ENCODE data around the gene SV2B. TPM values are rescaled to one million over a fixed set of nuclear protein-coding genes. Genes with fewer than 3 reads are reported as not detected.

Gene SV2B
- total and polyA plus RNA-seq, 2 donors = 1.7 to 3.2 TPM

GRCh38 chr15:91270747-91271146 lies 170.7 kb downstream of the SV2B start:
- no peaks in the 10 kb centered on the region for H3K9me3 ChIP-seq (ENCODE audit: control insufficient read depth in 2 of 2, insufficient read depth in 1 of 2, low read length in 1 of 2)
- no peak for DNase-seq (ENCODE audit: low read depth in 6 of 9, low spot score in 9 of 9)
- H3K4me3 ChIP-seq (ENCODE audit: low read length in 2 of 2) = no peak overlapping the region
- no peaks in the 10 kb centered on the region for H3K4me1 ChIP-seq (ENCODE audit: control insufficient read depth in 2 of 2, insufficient read depth in 2 of 2, low read length in 2 of 2)
- 79% methylated on average over 15 of the region's 15 CpGs for WGBS
- H3K27me3 ChIP-seq (ENCODE audit: control insufficient read depth in 2 of 2, insufficient read depth in 1 of 2, low read length in 1 of 2) = peaks cover 0 to 3% of the 10 kb centered on the region in 2 donors
- H3K36me3 ChIP-seq (ENCODE audit: control insufficient read depth in 2 of 2, insufficient read depth in 2 of 2, low read length in 1 of 2) = no peaks in the 10 kb centered on the region
- H3K27ac ChIP-seq (ENCODE audit: low read depth in 1 of 2, low read length in 1 of 2) = no peak overlapping the region

GRCh38 chr15:91271565-91272153 lies 171.6 kb downstream of the SV2B start:
- peaks cover 0 to 3% of the 10 kb centered on the region in 2 donors for H3K27me3 ChIP-seq (ENCODE audit: control insufficient read depth in 2 of 2, insufficient read depth in 1 of 2, low read length in 1 of 2)
- 6% methylated on average over 8 of the region's 8 CpGs for WGBS
- no peaks in the 10 kb centered on the region for H3K9me3 ChIP-seq (ENCODE audit: control insufficient read depth in 2 of 2, insufficient read depth in 1 of 2, low read length in 1 of 2)
- peak; percentile 24 to 86 (median 69) for DNase-seq (ENCODE audit: low read depth in 6 of 9, low spot score in 9 of 9)
- H3K4me1 ChIP-seq (ENCODE audit: control insufficient read depth in 2 of 2, insufficient read depth in 2 of 2, low read length in 2 of 2) = no peaks in the 10 kb centered on the region
- no peaks in the 10 kb centered on the region for H3K36me3 ChIP-seq (ENCODE audit: control insufficient read depth in 2 of 2, insufficient read depth in 2 of 2, low read length in 1 of 2)
- H3K4me3 ChIP-seq (ENCODE audit: low read length in 2 of 2) = no peak overlapping the region
- H3K27ac ChIP-seq (ENCODE audit: low read depth in 1 of 2, low read length in 1 of 2) = no peak overlapping the region

GRCh38 chr15:91275844-91276243 lies 175.8 kb downstream of the SV2B start:
- Histone ChIP-seq H3K27me3 (ENCODE audit: control insufficient read depth in 2 of 2, insufficient read depth in 1 of 2, low read length in 1 of 2) (peaks cover 0 to 3% of the 10 kb centered on the region in 2 donors), H3K4me3 (ENCODE audit: low read length in 2 of 2) (no peak overlapping the region), H3K4me1 (ENCODE audit: control insufficient read depth in 2 of 2, insufficient read depth in 2 of 2, low read length in 2 of 2) (no peaks in the 10 kb centered on the region), H3K36me3 (ENCODE audit: control insufficient read depth in 2 of 2, insufficient read depth in 2 of 2, low read length in 1 of 2) (no peaks in the 10 kb centered on the region), H3K27ac (ENCODE audit: low read depth in 1 of 2, low read length in 1 of 2) (no peak overlapping the region), H3K9me3 (ENCODE audit: control insufficient read depth in 2 of 2, insufficient read depth in 1 of 2, low read length in 1 of 2) (no peaks in the 10 kb centered on the region)
- no peak for DNase-seq (ENCODE audit: low read depth in 6 of 9, low spot score in 9 of 9)
- 97% methylated on average over 1 of the region's 1 CpG for WGBS

GRCh38 chr15:91278951-91279350 lies 178.9 kb downstream of the SV2B start:
- Histone ChIP-seq H3K9me3 (ENCODE audit: control insufficient read depth in 2 of 2, insufficient read depth in 1 of 2, low read length in 1 of 2) (no peaks in the 10 kb centered on the region), H3K27ac (ENCODE audit: low read depth in 1 of 2, low read length in 1 of 2) (no peak overlapping the region), H3K4me3 (ENCODE audit: low read length in 2 of 2) (no peak overlapping the region), H3K27me3 (ENCODE audit: control insufficient read depth in 2 of 2, insufficient read depth in 1 of 2, low read length in 1 of 2) (no peaks in the 10 kb centered on the region), H3K36me3 (ENCODE audit: control insufficient read depth in 2 of 2, insufficient read depth in 2 of 2, low read length in 1 of 2) (no peaks in the 10 kb centered on the region), H3K4me1 (ENCODE audit: control insufficient read depth in 2 of 2, insufficient read depth in 2 of 2, low read length in 2 of 2) (no peaks in the 10 kb centered on the region)
- no peak for DNase-seq (ENCODE audit: low read depth in 6 of 9, low spot score in 9 of 9)
- WGBS = 98% methylated on average over 2 of the region's 2 CpGs

GRCh38 chr15:91279486-91279885 lies 179.4 kb downstream of the SV2B start:
- Histone ChIP-seq H3K9me3 (ENCODE audit: control insufficient read depth in 2 of 2, insufficient read depth in 1 of 2, low read length in 1 of 2) (no peaks in the 10 kb centered on the region), H3K27me3 (ENCODE audit: control insufficient read depth in 2 of 2, insufficient read depth in 1 of 2, low read length in 1 of 2) (no peaks in the 10 kb centered on the region), H3K27ac (ENCODE audit: low read depth in 1 of 2, low read length in 1 of 2) (no peak overlapping the region), H3K36me3 (ENCODE audit: control insufficient read depth in 2 of 2, insufficient read depth in 2 of 2, low read length in 1 of 2) (no peaks in the 10 kb centered on the region), H3K4me3 (ENCODE audit: low read length in 2 of 2) (no peak overlapping the region), H3K4me1 (ENCODE audit: control insufficient read depth in 2 of 2, insufficient read depth in 2 of 2, low read length in 2 of 2) (no peaks in the 10 kb centered on the region)
- DNase-seq (ENCODE audit: low read depth in 6 of 9, low spot score in 9 of 9) = no peak
- WGBS = 95% methylated on average over 4 of the region's 4 CpGs

- Histone ChIP-seq H3K27me3 (ENCODE audit: control insufficient read depth in 2 of 2, insufficient read depth in 1 of 2, low read length in 1 of 2) (no peaks in the 10 kb centered on the region), H3K4me1 (ENCODE audit: control insufficient read depth in 2 of 2, insufficient read depth in 2 of 2, low read length in 2 of 2) (no peaks in the 10 kb centered on the region), H3K36me3 (ENCODE audit: control insufficient read depth in 2 of 2, insufficient read depth in 2 of 2, low read length in 1 of 2) (no peaks in the 10 kb centered on the region), H3K27ac (ENCODE audit: low read depth in 1 of 2, low read length in 1 of 2) (no peak overlapping the region), H3K4me3 (ENCODE audit: low read length in 2 of 2) (no peak overlapping the region), H3K9me3 (ENCODE audit: control insufficient read depth in 2 of 2, insufficient read depth in 1 of 2, low read length in 1 of 2) (no peaks in the 10 kb centered on the region)
- WGBS = 94% methylated on average over 4 of the region's 4 CpGs
- DNase-seq (ENCODE audit: low read depth in 6 of 9, low spot score in 9 of 9) = no peak
Observed at GRCh38 chr15:91281947-91282346, 181.9 kb downstream of the SV2B start.

- H3K36me3 ChIP-seq (ENCODE audit: control insufficient read depth in 2 of 2, insufficient read depth in 2 of 2, low read length in 1 of 2) = no peaks in the 10 kb centered on the region
- DNase-seq (ENCODE audit: low read depth in 6 of 9, low spot score in 9 of 9) = no peak
- no peaks in the 10 kb centered on the region for H3K9me3 ChIP-seq (ENCODE audit: control insufficient read depth in 2 of 2, insufficient read depth in 1 of 2, low read length in 1 of 2)
- no peaks in the 10 kb centered on the region for H3K27me3 ChIP-seq (ENCODE audit: control insufficient read depth in 2 of 2, insufficient read depth in 1 of 2, low read length in 1 of 2)
- no peaks in the 10 kb centered on the region for H3K4me1 ChIP-seq (ENCODE audit: control insufficient read depth in 2 of 2, insufficient read depth in 2 of 2, low read length in 2 of 2)
- 91% methylated on average over 1 of the region's 1 CpG for WGBS
- no peak overlapping the region for H3K4me3 ChIP-seq (ENCODE audit: low read length in 2 of 2)
- no peak overlapping the region for H3K27ac ChIP-seq (ENCODE audit: low read depth in 1 of 2, low read length in 1 of 2)
Observed at GRCh38 chr15:91282486-91282885, 182.4 kb downstream of the SV2B start.

GRCh38 chr15:91283155-91283554 lies 183.1 kb downstream of the SV2B start:
- Histone ChIP-seq H3K4me1 (ENCODE audit: control insufficient read depth in 2 of 2, insufficient read depth in 2 of 2, low read length in 2 of 2) (no peaks in the 10 kb centered on the region), H3K27me3 (ENCODE audit: control insufficient read depth in 2 of 2, insufficient read depth in 1 of 2, low read length in 1 of 2) (no peaks in the 10 kb centered on the region), H3K4me3 (ENCODE audit: low read length in 2 of 2) (no peak overlapping the region), H3K9me3 (ENCODE audit: control insufficient read depth in 2 of 2, insufficient read depth in 1 of 2, low read length in 1 of 2) (no peaks in the 10 kb centered on the region), H3K27ac (ENCODE audit: low read depth in 1 of 2, low read length in 1 of 2) (no peak overlapping the region), H3K36me3 (ENCODE audit: control insufficient read depth in 2 of 2, insufficient read depth in 2 of 2, low read length in 1 of 2) (no peaks in the 10 kb centered on the region)
- no peak for DNase-seq (ENCODE audit: low read depth in 6 of 9, low spot score in 9 of 9)
- WGBS = 94% methylated on average over 2 of the region's 2 CpGs

GRCh38 chr15:91284758-91285466 lies 184.9 kb downstream of the SV2B start:
- Histone ChIP-seq H3K4me1 (ENCODE audit: control insufficient read depth in 2 of 2, insufficient read depth in 2 of 2, low read length in 2 of 2) (peaks cover 0 to 8% of the 10 kb centered on the region in 2 donors), H3K36me3 (ENCODE audit: control insufficient read depth in 2 of 2, insufficient read depth in 2 of 2, low read length in 1 of 2) (no peaks in the 10 kb centered on the region), H3K27ac (ENCODE audit: low read depth in 1 of 2, low read length in 1 of 2) (no peak overlapping the region), H3K4me3 (ENCODE audit: low read length in 2 of 2) (no peak overlapping the region), H3K27me3 (ENCODE audit: control insufficient read depth in 2 of 2, insufficient read depth in 1 of 2, low read length in 1 of 2) (no peaks in the 10 kb centered on the region), H3K9me3 (ENCODE audit: control insufficient read depth in 2 of 2, insufficient read depth in 1 of 2, low read length in 1 of 2) (no peaks in the 10 kb centered on the region)
- no peak for DNase-seq (ENCODE audit: low read depth in 6 of 9, low spot score in 9 of 9)
- 93% methylated on average over 13 of the region's 13 CpGs for WGBS
